ENCODE data around the gene ATG13. TPM values are rescaled to one million over a fixed set of nuclear protein-coding genes. Genes with fewer than 3 reads are reported as not detected.

Gene ATG13
- total and polyA plus RNA-seq, 2 experiments from 2014 or later = 32.9 to 71.1 TPM

DNA sequence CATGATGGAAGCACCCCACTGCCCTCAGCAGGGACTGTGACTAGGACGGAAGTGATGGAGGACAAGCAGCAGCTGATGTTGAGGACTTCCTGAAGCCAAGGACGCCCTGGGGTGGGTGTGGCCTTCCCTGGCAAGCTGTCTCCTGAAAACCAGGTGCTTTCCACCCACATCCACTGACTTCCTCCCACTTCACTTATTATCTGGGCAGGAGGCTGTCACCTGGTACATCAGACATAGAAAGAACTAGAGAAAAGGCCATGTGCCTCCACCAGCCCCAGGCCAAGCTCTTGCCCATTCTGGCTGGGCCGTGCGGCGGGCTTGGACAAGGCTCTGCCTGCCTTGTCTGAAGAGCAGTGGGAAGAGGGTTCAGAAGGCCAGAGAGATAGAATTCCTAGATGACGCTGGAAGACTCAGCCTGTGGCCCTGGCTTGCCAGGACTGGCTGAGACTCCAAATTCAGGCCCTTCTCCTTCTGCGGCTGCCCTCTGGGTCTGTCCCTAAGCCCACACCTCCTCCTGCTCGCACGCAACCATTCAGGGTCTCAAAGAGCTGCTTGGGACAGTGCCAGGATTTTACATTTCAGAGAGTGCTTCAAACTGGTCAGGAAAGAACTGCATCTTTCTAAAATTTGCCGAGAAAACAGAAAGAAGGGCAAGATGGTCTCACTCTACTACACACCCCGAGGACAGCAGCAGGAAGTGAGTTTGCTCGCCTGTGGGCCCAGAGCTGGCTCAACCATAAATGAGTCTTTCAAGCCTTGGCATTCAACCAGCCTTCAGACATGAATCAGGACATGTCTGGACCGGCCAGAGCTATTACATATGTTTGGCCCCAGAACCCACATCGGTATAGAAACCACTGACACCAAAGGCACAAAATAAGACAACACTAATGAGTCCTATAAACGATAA, 69.8 kb downstream of the ATG13 start:
- Histone ChIP-seq H3K4me2 (no peak overlapping the region), H3K27ac (ENCODE audit: low read depth) (no peak overlapping the region), H3K36me3 (ENCODE audit: insufficient read depth) (no peaks in the 10 kb centered on the region), H3K4me3 (no peak overlapping the region), H2AFZ (no peak overlapping the region), H4K20me1 (replicated peaks; ENCODE audit: insufficient read depth) (no peaks in the 10 kb centered on the region), H3K27me3 (ENCODE audit: insufficient read depth) (no peaks in the 10 kb centered on the region), H3F3A (replicated peaks; ENCODE audit: low read depth) (0 out of 2 replicates have a peak, but pooled peaks cover 2% of the 10 kb centered on the region), H3K9me2 (ENCODE audit: insufficient read depth) (no peaks in the 10 kb centered on the region), H3K4me1 (ENCODE audit: insufficient read depth) (no peaks in the 10 kb centered on the region), H3K79me2 (replicated peaks; ENCODE audit: insufficient read depth) (no peaks in the 10 kb centered on the region)
- ATAC-seq (no peak), DNase-seq (ENCODE audit: low spot score) (no peak)
- peaks cover 9% of the 10 kb centered on the region; the same call in 1 of the 3 replicates for H3K36me3 Mint-ChIP-seq (ENCODE audit: low read depth)
- peak overlapping the region; percentile 72 for H3K27ac Mint-ChIP-seq
- no peaks in the 10 kb centered on the region for H3K4me1 Mint-ChIP-seq
- no peaks in the 10 kb centered on the region for H3K9me3 Mint-ChIP-seq
- H3K27me3 Mint-ChIP-seq (ENCODE audit: insufficient read depth, low read depth, poor library complexity) = peaks cover 5% of the 10 kb centered on the region
- TF ChIP-seq JUNB (IDR thresholded peaks at IDR 0.05; ENCODE audit: unreplicated experiment) (no peak), ZNF331 (CRISPR knock-in tag; IDR thresholded peaks at IDR 0.05; ENCODE audit: low read depth) (no peak), STAT1 (IDR thresholded peaks at IDR 0.05; ENCODE audit: unreplicated experiment) (no peak), EZH2 (IDR thresholded peaks at IDR 0.05; ENCODE audit: low read depth, unreplicated experiment) (no peak), EZH2phosphoT487 (IDR thresholded peaks at IDR 0.05; ENCODE audit: unreplicated experiment) (no peak), POLR2AphosphoS5 (IDR thresholded peaks at IDR 0.05; ENCODE audit: low read depth) (no peak), ZNF114 (CRISPR knock-in tag; IDR thresholded peaks at IDR 0.05) (no peak), CREB1 (CRISPR knock-in tag; IDR thresholded peaks at IDR 0.05; ENCODE audit: low read depth) (no peak)
- TF ChIP-seq, protein P1, sequence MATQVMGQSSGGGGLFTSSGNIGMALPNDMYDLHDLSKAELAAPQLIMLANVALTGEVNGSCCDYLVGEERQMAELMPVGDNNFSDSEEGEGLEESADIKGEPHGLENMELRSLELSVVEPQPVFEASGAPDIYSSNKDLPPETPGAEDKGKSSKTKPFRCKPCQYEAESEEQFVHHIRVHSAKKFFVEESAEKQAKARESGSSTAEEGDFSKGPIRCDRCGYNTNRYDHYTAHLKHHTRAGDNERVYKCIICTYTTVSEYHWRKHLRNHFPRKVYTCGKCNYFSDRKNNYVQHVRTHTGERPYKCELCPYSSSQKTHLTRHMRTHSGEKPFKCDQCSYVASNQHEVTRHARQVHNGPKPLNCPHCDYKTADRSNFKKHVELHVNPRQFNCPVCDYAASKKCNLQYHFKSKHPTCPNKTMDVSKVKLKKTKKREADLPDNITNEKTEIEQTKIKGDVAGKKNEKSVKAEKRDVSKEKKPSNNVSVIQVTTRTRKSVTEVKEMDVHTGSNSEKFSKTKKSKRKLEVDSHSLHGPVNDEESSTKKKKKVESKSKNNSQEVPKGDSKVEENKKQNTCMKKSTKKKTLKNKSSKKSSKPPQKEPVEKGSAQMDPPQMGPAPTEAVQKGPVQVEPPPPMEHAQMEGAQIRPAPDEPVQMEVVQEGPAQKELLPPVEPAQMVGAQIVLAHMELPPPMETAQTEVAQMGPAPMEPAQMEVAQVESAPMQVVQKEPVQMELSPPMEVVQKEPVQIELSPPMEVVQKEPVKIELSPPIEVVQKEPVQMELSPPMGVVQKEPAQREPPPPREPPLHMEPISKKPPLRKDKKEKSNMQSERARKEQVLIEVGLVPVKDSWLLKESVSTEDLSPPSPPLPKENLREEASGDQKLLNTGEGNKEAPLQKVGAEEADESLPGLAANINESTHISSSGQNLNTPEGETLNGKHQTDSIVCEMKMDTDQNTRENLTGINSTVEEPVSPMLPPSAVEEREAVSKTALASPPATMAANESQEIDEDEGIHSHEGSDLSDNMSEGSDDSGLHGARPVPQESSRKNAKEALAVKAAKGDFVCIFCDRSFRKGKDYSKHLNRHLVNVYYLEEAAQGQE (IDR thresholded peaks at IDR 0.05; ENCODE audit: unreplicated experiment) = no peak
- TF ChIP-seq, protein P2, sequence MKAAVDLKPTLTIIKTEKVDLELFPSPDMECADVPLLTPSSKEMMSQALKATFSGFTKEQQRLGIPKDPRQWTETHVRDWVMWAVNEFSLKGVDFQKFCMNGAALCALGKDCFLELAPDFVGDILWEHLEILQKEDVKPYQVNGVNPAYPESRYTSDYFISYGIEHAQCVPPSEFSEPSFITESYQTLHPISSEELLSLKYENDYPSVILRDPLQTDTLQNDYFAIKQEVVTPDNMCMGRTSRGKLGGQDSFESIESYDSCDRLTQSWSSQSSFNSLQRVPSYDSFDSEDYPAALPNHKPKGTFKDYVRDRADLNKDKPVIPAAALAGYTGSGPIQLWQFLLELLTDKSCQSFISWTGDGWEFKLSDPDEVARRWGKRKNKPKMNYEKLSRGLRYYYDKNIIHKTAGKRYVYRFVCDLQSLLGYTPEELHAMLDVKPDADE (IDR thresholded peaks at IDR 0.05) = no peak
- TF ChIP-seq, protein P3, sequence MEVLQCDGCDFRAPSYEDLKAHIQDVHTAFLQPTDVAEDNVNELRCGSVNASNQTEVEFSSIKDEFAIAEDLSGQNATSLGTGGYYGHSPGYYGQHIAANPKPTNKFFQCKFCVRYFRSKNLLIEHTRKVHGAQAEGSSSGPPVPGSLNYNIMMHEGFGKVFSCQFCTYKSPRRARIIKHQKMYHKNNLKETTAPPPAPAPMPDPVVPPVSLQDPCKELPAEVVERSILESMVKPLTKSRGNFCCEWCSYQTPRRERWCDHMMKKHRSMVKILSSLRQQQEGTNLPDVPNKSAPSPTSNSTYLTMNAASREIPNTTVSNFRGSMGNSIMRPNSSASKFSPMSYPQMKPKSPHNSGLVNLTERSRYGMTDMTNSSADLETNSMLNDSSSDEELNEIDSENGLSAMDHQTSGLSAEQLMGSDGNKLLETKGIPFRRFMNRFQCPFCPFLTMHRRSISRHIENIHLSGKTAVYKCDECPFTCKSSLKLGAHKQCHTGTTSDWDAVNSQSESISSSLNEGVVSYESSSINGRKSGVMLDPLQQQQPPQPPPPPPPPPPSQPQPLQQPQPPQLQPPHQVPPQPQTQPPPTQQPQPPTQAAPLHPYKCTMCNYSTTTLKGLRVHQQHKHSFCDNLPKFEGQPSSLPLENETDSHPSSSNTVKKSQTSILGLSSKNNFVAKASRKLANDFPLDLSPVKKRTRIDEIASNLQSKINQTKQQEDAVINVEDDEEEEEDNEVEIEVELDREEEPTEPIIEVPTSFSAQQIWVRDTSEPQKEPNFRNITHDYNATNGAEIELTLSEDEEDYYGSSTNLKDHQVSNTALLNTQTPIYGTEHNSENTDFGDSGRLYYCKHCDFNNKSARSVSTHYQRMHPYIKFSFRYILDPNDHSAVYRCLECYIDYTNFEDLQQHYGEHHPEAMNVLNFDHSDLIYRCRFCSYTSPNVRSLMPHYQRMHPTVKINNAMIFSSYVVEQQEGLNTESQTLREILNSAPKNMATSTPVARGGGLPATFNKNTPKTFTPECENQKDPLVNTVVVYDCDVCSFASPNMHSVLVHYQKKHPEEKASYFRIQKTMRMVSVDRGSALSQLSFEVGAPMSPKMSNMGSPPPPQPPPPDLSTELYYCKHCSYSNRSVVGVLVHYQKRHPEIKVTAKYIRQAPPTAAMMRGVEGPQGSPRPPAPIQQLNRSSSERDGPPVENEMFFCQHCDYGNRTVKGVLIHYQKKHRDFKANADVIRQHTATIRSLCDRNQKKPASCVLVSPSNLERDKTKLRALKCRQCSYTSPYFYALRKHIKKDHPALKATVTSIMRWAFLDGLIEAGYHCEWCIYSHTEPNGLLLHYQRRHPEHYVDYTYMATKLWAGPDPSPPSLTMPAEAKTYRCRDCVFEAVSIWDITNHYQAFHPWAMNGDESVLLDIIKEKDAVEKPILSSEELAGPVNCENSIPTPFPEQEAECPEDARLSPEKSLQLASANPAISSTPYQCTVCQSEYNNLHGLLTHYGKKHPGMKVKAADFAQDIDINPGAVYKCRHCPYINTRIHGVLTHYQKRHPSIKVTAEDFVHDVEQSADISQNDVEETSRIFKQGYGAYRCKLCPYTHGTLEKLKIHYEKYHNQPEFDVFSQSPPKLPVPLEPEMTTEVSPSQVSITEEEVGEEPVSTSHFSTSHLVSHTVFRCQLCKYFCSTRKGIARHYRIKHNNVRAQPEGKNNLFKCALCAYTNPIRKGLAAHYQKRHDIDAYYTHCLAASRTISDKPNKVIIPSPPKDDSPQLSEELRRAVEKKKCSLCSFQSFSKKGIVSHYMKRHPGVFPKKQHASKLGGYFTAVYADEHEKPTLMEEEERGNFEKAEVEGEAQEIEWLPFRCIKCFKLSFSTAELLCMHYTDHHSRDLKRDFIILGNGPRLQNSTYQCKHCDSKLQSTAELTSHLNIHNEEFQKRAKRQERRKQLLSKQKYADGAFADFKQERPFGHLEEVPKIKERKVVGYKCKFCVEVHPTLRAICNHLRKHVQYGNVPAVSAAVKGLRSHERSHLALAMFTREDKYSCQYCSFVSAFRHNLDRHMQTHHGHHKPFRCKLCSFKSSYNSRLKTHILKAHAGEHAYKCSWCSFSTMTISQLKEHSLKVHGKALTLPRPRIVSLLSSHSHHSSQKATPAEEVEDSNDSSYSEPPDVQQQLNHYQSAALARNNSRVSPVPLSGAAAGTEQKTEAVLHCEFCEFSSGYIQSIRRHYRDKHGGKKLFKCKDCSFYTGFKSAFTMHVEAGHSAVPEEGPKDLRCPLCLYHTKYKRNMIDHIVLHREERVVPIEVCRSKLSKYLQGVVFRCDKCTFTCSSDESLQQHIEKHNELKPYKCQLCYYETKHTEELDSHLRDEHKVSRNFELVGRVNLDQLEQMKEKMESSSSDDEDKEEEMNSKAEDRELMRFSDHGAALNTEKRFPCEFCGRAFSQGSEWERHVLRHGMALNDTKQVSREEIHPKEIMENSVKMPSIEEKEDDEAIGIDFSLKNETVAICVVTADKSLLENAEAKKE (CRISPR knock-in tag; IDR thresholded peaks at IDR 0.05) = no peak
- no peak overlapping the region for H3K4me3 Mint-ChIP-seq
